Measurements from ENCODE around the gene PLLP.

GRCh38 chr16:57209780-57210179 is 74.7 kb downstream of the PLLP start:
- TF ChIP-seq, protein P1, sequence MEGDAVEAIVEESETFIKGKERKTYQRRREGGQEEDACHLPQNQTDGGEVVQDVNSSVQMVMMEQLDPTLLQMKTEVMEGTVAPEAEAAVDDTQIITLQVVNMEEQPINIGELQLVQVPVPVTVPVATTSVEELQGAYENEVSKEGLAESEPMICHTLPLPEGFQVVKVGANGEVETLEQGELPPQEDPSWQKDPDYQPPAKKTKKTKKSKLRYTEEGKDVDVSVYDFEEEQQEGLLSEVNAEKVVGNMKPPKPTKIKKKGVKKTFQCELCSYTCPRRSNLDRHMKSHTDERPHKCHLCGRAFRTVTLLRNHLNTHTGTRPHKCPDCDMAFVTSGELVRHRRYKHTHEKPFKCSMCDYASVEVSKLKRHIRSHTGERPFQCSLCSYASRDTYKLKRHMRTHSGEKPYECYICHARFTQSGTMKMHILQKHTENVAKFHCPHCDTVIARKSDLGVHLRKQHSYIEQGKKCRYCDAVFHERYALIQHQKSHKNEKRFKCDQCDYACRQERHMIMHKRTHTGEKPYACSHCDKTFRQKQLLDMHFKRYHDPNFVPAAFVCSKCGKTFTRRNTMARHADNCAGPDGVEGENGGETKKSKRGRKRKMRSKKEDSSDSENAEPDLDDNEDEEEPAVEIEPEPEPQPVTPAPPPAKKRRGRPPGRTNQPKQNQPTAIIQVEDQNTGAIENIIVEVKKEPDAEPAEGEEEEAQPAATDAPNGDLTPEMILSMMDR (IDR thresholded peaks at IDR 0.05) = no peak
- no peak for TF ChIP-seq POLR2A (IDR thresholded peaks at IDR 0.05)

All from upper lobe of left lung (tissue), 4 donors.